ENCODE data around the gene SPSB4. TPM values are rescaled to one million over a fixed set of nuclear protein-coding genes. Genes with fewer than 3 reads are reported as not detected.

SPSB4 gene
- total RNA-seq, 1 experiment from 2014 or later = 0.05 TPM

DNA sequence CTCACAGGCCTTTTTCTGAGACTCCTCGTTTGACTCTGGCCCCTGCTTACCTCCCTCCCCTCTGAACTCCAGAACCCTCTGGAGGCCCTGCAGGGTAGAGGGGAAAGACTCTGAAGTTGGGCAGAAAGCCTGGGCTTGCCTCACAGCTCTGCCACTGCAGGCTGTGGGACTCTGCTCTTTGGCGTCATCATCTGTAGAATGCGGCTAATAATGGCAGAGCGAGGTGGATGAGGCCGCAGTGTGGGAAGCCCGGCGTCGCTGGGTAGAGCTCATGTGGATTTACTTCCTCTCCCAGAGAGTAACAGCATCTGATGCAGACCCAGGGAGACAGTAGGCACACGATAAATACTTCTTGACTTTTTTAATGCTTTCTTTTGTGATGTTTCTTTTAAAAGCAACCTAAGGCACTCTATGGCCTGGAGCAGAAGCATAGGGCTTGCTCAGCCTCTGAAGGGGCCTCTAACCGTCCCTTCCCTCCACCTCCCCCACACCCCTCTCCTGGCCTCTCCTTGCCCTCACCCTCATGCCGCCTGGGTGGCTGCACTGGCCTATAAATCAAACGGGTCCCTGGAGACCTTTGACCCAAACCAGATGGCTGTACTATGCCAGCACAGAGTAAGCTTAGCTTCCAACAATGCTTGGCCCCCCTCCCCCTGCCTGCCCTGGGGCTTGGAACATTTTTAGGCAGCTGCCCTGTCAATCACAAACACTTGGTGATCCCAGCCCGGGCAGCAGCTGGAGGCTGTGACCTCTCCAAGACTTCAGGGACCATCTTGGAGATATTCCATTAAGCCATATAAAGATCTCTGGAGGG is 32.9 kb downstream of the SPSB4 start:
- Histone ChIP-seq H3K27ac (ENCODE audit: low read length) (no peak overlapping the region), H3K4me1 (ENCODE audit: control insufficient read depth, insufficient read depth, low read length) (no peaks in the 10 kb centered on the region), H3K9me3 (ENCODE audit: control insufficient read depth, insufficient read depth, low read depth, low read length) (no peaks in the 10 kb centered on the region), H3K36me3 (ENCODE audit: control insufficient read depth, insufficient read depth, low read length) (no peaks in the 10 kb centered on the region), H3K4me3 (ENCODE audit: low read depth in 2 of 2, low read length in 2 of 2) (no peak overlapping the region), H3K27me3 (ENCODE audit: control insufficient read depth, insufficient read depth, low read length) (no peaks in the 10 kb centered on the region)
- POLR2A ChIA-PET = interaction anchor here (0.6 kb wide), 2 partner anchors 101 to 1498 kb away, joined by 3 read pairs; no protein-coding TSS in a partner anchor
- ATAC-seq = no peak
- CTCF ChIA-PET = no interaction called here
- TF ChIP-seq, protein P1, sequence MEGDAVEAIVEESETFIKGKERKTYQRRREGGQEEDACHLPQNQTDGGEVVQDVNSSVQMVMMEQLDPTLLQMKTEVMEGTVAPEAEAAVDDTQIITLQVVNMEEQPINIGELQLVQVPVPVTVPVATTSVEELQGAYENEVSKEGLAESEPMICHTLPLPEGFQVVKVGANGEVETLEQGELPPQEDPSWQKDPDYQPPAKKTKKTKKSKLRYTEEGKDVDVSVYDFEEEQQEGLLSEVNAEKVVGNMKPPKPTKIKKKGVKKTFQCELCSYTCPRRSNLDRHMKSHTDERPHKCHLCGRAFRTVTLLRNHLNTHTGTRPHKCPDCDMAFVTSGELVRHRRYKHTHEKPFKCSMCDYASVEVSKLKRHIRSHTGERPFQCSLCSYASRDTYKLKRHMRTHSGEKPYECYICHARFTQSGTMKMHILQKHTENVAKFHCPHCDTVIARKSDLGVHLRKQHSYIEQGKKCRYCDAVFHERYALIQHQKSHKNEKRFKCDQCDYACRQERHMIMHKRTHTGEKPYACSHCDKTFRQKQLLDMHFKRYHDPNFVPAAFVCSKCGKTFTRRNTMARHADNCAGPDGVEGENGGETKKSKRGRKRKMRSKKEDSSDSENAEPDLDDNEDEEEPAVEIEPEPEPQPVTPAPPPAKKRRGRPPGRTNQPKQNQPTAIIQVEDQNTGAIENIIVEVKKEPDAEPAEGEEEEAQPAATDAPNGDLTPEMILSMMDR (IDR thresholded peaks at IDR 0.05) = no peak
- in situ Hi-C loops (cut with HindIII; ENCODE audit: low pct_unique_long_range_greater_than_20kb, low sequenced_read_pairs) (no loop called here), intact Hi-C loops (cut with micrococcal nuclease; ENCODE audit: unreplicated experiment) (no loop called here)
- BruUV-seq (replicated peaks) = no TSS peak
- no peak for DNase-seq (ENCODE audit: low read depth, low spot score)

DNA sequence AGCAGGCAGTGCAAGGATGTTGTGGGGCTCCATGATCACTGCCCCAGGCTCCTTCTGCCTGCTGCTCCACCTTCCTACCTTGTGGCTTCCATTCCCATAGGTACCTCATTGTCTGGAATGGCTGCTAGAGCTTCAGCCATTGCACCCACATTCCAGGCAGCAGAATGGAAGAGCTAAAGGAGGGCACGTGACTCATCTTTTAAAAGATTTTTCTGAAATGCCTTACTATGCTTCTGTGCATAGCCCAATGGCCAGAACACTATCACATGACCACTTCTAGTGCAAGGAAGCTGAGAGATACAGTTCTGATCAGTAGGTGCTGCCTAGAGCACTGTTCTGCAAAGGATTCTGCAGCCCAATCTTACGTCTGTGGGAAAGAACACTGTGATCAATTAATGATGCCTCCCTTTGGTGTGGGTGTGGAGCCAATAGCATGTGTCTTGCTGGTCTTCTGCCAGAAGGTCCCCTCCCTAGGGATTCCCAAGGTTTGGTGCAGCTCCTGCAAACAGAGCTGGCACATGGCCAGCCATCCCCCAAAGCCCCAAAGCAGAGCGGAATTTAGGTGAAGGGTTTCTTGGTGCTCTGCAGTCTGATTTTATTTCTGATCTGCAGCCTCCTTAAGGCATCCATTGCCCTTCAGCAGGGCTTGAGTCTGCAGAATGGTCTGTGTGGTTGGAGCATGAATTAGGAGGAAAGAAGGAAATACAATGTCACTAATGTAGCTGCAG is 34.4 kb downstream of the SPSB4 start:
- BruUV-seq (replicated peaks) = no TSS peak
- Histone ChIP-seq H3K4me1 (ENCODE audit: control insufficient read depth, insufficient read depth, low read length) (no peaks in the 10 kb centered on the region), H3K27ac (ENCODE audit: low read length) (no peak overlapping the region), H3K9me3 (ENCODE audit: control insufficient read depth, insufficient read depth, low read depth, low read length) (no peaks in the 10 kb centered on the region), H3K27me3 (ENCODE audit: control insufficient read depth, insufficient read depth, low read length) (no peaks in the 10 kb centered on the region; the same call in 1 of the 2 replicates), H3K4me3 (ENCODE audit: low read depth in 2 of 2, low read length in 2 of 2) (no peak overlapping the region), H3K36me3 (ENCODE audit: control insufficient read depth, insufficient read depth, low read length) (no peaks in the 10 kb centered on the region)
- DNase-seq (ENCODE audit: low read depth, low spot score) = no peak
- intact Hi-C loops (cut with micrococcal nuclease; ENCODE audit: unreplicated experiment) = no loop called here
- in situ Hi-C loops (cut with HindIII; ENCODE audit: low pct_unique_long_range_greater_than_20kb, low sequenced_read_pairs) = no loop called here
- ATAC-seq = no peak
- ChIA-PET POLR2A (no interaction called here), CTCF (no interaction called here)
- TF ChIP-seq POLR2AphosphoS5 (IDR thresholded peaks at IDR 0.05; ENCODE audit: low read depth, low read length) (no peak), TCF7L2 (IDR thresholded peaks at IDR 0.05; ENCODE audit: low read depth, low read length) (no peak), SIN3A (IDR thresholded peaks at IDR 0.05; ENCODE audit: borderline replicate concordance, insufficient read depth, low read depth, low read length) (no peak)
- TF ChIP-seq, protein P1 (IDR thresholded peaks at IDR 0.05) = no peak
- TF ChIP-seq, protein P2, sequence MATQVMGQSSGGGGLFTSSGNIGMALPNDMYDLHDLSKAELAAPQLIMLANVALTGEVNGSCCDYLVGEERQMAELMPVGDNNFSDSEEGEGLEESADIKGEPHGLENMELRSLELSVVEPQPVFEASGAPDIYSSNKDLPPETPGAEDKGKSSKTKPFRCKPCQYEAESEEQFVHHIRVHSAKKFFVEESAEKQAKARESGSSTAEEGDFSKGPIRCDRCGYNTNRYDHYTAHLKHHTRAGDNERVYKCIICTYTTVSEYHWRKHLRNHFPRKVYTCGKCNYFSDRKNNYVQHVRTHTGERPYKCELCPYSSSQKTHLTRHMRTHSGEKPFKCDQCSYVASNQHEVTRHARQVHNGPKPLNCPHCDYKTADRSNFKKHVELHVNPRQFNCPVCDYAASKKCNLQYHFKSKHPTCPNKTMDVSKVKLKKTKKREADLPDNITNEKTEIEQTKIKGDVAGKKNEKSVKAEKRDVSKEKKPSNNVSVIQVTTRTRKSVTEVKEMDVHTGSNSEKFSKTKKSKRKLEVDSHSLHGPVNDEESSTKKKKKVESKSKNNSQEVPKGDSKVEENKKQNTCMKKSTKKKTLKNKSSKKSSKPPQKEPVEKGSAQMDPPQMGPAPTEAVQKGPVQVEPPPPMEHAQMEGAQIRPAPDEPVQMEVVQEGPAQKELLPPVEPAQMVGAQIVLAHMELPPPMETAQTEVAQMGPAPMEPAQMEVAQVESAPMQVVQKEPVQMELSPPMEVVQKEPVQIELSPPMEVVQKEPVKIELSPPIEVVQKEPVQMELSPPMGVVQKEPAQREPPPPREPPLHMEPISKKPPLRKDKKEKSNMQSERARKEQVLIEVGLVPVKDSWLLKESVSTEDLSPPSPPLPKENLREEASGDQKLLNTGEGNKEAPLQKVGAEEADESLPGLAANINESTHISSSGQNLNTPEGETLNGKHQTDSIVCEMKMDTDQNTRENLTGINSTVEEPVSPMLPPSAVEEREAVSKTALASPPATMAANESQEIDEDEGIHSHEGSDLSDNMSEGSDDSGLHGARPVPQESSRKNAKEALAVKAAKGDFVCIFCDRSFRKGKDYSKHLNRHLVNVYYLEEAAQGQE (IDR thresholded peaks at IDR 0.05; ENCODE audit: insufficient read depth in 1 of 2, low read depth in 2 of 2, low read length in 1 of 2) = no peak
